NOMO-1 (cell line): ENCODE data around the gene PSMD6.

ENCODE experiments used
- DNase-seq, 2 experiments: peaks; one replicate each; lab custom pipeline; 2025; ENCODE audit not compliant: unreplicated experiment in 2 of 2; lab: John Stamatoyannopoulos, UW

PSMD6 gene

GRCh38 chr3:63963496-63963895 lies 59.8 kb downstream of the PSMD6 start:
- DNase-seq: no peak

GRCh38 chr3:63961891-63962290 lies 61.4 kb downstream of the PSMD6 start:
- peak in 1 of 2 experiments; percentile 6 for DNase-seq
